ENCODE data around the gene ONECUT1.

DNA sequence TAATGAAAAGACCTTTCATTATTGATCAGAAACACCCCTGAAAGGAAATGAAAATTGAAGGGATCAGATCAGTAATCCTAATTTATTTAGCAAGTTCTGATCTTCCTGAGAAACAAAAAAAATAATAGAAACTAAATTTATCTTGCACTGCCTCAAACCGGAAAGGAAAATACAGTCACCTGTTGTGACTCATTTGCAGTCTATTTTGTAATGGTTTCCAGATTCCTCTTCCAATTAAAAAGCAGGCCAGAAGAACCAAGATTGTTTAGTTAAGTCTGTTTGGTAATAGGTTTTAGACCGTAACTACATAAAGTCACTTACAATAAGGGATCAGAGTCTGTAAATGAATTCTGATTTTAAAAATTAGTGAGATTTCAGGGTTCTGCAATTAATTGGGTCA, 61.2 kb downstream of the ONECUT1 start:
- TF ChIP-seq CTCF (conservative IDR thresholded peaks at IDR 0.05) (no peak), ZFX (IDR thresholded peaks at IDR 0.05) (no peak)
